HG03064 (cell line): ENCODE results near the gene AGBL4.

Experiments
- ATAC-seq: cut with Tn5 transposase; IDR thresholded peaks from one replicate; pipeline ENCODE4 v1.9.1; 2021; ENCODE audit warnings: low read depth; ENCODE audit not compliant: unreplicated experiment

AGBL4 gene

GRCh38 chr1:48916130-48917069 is 1107.4 kb downstream of the AGBL4 start:
- no peak for ATAC-seq

- ATAC-seq = no peak
Measured at GRCh38 chr1:48908606-48909005, 1115.1 kb downstream of the AGBL4 start.

GRCh38 chr1:48906729-48907128 is 1117.0 kb downstream of the AGBL4 start:
- no peak for ATAC-seq

- ATAC-seq = no peak
Measured at GRCh38 chr1:48906164-48906563, 1117.6 kb downstream of the AGBL4 start.

- ATAC-seq = no peak
Measured at GRCh38 chr1:48903291-48903690, 1120.5 kb downstream of the AGBL4 start.

- no peak for ATAC-seq
Measured at GRCh38 chr1:48898894-48899293, 1124.9 kb downstream of the AGBL4 start.

- no peak for ATAC-seq
Measured at GRCh38 chr1:48889615-48890014, 1134.1 kb downstream of the AGBL4 start.

- no peak for ATAC-seq
Measured at GRCh38 chr1:48889082-48889481, 1134.7 kb downstream of the AGBL4 start.

- ATAC-seq = no peak
Measured at GRCh38 chr1:48887796-48888195, 1136.0 kb downstream of the AGBL4 start.

- ATAC-seq = no peak
Measured at GRCh38 chr1:48882020-48882419, 1141.7 kb downstream of the AGBL4 start.

- ATAC-seq = no peak
Measured at GRCh38 chr1:48878191-48878940, 1145.4 kb downstream of the AGBL4 start.

GRCh38 chr1:48876330-48876785 is 1147.4 kb downstream of the AGBL4 start:
- ATAC-seq = no peak

GRCh38 chr1:48875552-48876329 is 1148.0 kb downstream of the AGBL4 start:
- ATAC-seq = no peak

- no peak for ATAC-seq
Measured at GRCh38 chr1:48873944-48874343, 1149.8 kb downstream of the AGBL4 start.

GRCh38 chr1:48870596-48870995 is 1153.2 kb downstream of the AGBL4 start:
- no peak for ATAC-seq

GRCh38 chr1:48869116-48869893 is 1154.4 kb downstream of the AGBL4 start:
- ATAC-seq = no peak

GRCh38 chr1:48864913-48865312 is 1158.8 kb downstream of the AGBL4 start:
- ATAC-seq = no peak

GRCh38 chr1:48859456-48859855 is 1164.3 kb downstream of the AGBL4 start:
- ATAC-seq = no peak

GRCh38 chr1:48858200-48858920 is 1165.4 kb downstream of the AGBL4 start:
- ATAC-seq = no peak
